Measurements from ENCODE around the gene ALKAL2. TPM values are rescaled to one million over a fixed set of nuclear protein-coding genes. Genes with fewer than 3 reads are reported as not detected.

Gene ALKAL2
- total RNA-seq, 1 donor from 2014 or later: 6.7 TPM

DNA sequence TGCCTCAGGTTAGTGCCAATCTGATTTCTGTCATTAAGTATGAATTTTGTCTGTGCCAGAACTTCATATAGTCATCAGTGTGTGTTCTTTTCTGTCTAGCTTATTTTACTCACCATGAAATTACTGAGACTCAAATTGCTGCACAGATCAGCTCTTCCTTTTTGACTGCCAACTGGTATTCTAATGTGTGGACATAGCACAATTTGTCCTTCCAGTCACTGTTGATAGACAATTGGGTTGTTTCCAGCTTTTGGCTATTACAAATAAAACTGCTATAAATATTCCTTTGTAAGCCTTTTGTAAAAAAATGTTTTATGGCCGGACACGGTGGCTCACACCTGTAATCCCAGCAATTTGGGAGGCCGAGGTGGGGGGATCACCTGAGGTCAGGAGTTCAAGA lies 31.8 kb downstream of the ALKAL2 start:
- H3K27ac ChIP-seq: no peak overlapping the region
- intact Hi-C loops (cut with DNase I): no loop called here
- H3K36me3 ChIP-seq: peaks cover 15% of the 10 kb centered on the region
- H3K9me3 ChIP-seq: no peaks in the 10 kb centered on the region
- no peak for TF ChIP-seq CTCF (IDR thresholded peaks at IDR 0.05)
- peaks cover 12% of the 10 kb centered on the region for H3K4me1 ChIP-seq
- no peak overlapping the region for H3K4me3 ChIP-seq
- no peaks in the 10 kb centered on the region for H3K27me3 ChIP-seq (ENCODE audit: low read depth)
- DNase-seq: no peak
- no peak for ATAC-seq

GRCh38 chr2:255195-255594 lies 32.7 kb downstream of the ALKAL2 start:
- no peak for TF ChIP-seq CTCF (IDR thresholded peaks at IDR 0.05)
- H3K4me1 ChIP-seq: peaks cover 3% of the 10 kb centered on the region
- no peaks in the 10 kb centered on the region for H3K9me3 ChIP-seq
- H3K4me3 ChIP-seq: no peak overlapping the region
- DNase-seq: no peak
- H3K27me3 ChIP-seq (ENCODE audit: low read depth): no peaks in the 10 kb centered on the region
- no peak overlapping the region for H3K27ac ChIP-seq
- no peak for ATAC-seq
- peaks cover 15% of the 10 kb centered on the region for H3K36me3 ChIP-seq
- intact Hi-C loops (cut with DNase I): no loop called here

DNA sequence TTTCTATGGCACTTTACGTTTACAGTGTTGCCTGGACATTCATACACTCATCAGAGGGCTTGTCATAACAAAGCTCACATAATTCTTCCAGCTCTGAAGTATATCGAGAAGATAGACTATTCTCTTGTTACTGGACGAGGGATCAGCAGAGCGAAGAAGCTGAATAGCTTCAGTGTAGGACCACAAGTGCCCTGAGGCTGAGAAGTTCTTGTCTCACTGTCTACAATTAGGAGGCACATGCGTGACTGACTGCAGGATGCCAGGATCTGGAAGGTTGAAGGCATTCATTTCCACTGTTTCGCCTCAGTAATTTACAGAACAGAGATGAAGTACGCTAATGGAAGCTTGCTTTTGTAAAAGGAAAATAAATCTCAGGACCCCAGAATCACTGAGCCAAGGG lies 33.6 kb downstream of the ALKAL2 start:
- Histone ChIP-seq H3K27me3 (ENCODE audit: low read depth) (no peaks in the 10 kb centered on the region), H3K4me3 (no peak overlapping the region), H3K4me1 (no peaks in the 10 kb centered on the region), H3K36me3 (peaks cover 20% of the 10 kb centered on the region), H3K27ac (no peak overlapping the region), H3K9me3 (no peaks in the 10 kb centered on the region)
- TF ChIP-seq CTCF (IDR thresholded peaks at IDR 0.05): no peak
- ATAC-seq: no peak
- DNase-seq: no peak
- intact Hi-C loops (cut with DNase I): no loop called here

- H3K27me3 ChIP-seq (ENCODE audit: low read depth): no peaks in the 10 kb centered on the region
- no peak for TF ChIP-seq CTCF (IDR thresholded peaks at IDR 0.05)
- H3K27ac ChIP-seq: no peak overlapping the region
- peaks cover 31% of the 10 kb centered on the region for H3K36me3 ChIP-seq
- no peaks in the 10 kb centered on the region for H3K9me3 ChIP-seq
- no peak for ATAC-seq
- intact Hi-C loops (cut with DNase I): no loop called here
- DNase-seq: no peak
- H3K4me1 ChIP-seq: no peaks in the 10 kb centered on the region
- H3K4me3 ChIP-seq: no peak overlapping the region
Observed at GRCh38 chr2:253202-253638, 34.7 kb downstream of the ALKAL2 start.

GRCh38 chr2:252001-252602 lies 35.8 kb downstream of the ALKAL2 start:
- intact Hi-C loops (cut with DNase I): no loop called here
- ATAC-seq: no peak
- no peaks in the 10 kb centered on the region for H3K4me1 ChIP-seq
- peaks cover 37% of the 10 kb centered on the region for H3K36me3 ChIP-seq
- TF ChIP-seq CTCF (IDR thresholded peaks at IDR 0.05): no peak
- no peak overlapping the region for H3K27ac ChIP-seq
- no peaks in the 10 kb centered on the region for H3K9me3 ChIP-seq
- DNase-seq: no peak
- no peaks in the 10 kb centered on the region for H3K27me3 ChIP-seq (ENCODE audit: low read depth)
- H3K4me3 ChIP-seq: no peak overlapping the region

All from lower lobe of right lung (tissue), 2 donors.